Glutamatergic neuron (in vitro differentiated cells): ENCODE measurements around the gene HSD17B8. TPM values are rescaled to one million over a fixed set of nuclear protein-coding genes. Genes with fewer than 3 reads are reported as not detected.

ENCODE experiments used
- DNase-seq: peaks from one replicate; pipeline ENCODE4 v3.0.0; 2022
- H3K27ac Mint-ChIP-seq: one replicate; pipeline ENCODE4 v1.8.0; 2020; ENCODE audit warnings: mild to moderate bottlenecking, mixed read lengths, inconsistent platforms; ENCODE audit not compliant: unreplicated experiment
- H3K27me3 Mint-ChIP-seq: one replicate; pipeline ENCODE4 v1.8.0; 2020; ENCODE audit warnings: mild to moderate bottlenecking, moderate library complexity, mixed read lengths, inconsistent platforms; ENCODE audit not compliant: unreplicated experiment
- H3K36me3 Mint-ChIP-seq: one replicate; pipeline ENCODE4 v1.8.0; 2020; ENCODE audit warnings: mild to moderate bottlenecking, mixed read lengths, inconsistent platforms; ENCODE audit not compliant: unreplicated experiment
- H3K4me1 Mint-ChIP-seq: one replicate; pipeline ENCODE4 v1.8.0; 2020; ENCODE audit warnings: mild to moderate bottlenecking, low read depth, mixed read lengths, inconsistent platforms; ENCODE audit not compliant: unreplicated experiment
- H3K4me3 Mint-ChIP-seq: one replicate; pipeline ENCODE4 v1.8.0; 2020; ENCODE audit warnings: mild to moderate bottlenecking, mixed read lengths, inconsistent platforms; ENCODE audit not compliant: unreplicated experiment
- H3K9me3 Mint-ChIP-seq: one replicate; pipeline ENCODE4 v1.8.0; 2020; ENCODE audit warnings: mild to moderate bottlenecking, moderate library complexity, mixed read lengths, inconsistent platforms; ENCODE audit not compliant: unreplicated experiment
- CTCF ChIP-seq: fragments of 200-600 bp; sonication (generic); IDR thresholded peaks from one replicate; pipeline ENCODE4 v1.5.0; 2021; ENCODE audit not compliant: partially characterized antibody, unreplicated experiment
- total RNA-seq: library from RNA; stranded (reverse); fragmentation: NEBNext Ultra II Directional; extraction: Animal tissue kit (Norgen Biotek cat#: 25700); gene quantifications from one replicate; pipeline ENCODE4 v1.2.1, GENCODE V29; 2021; ENCODE audit not compliant: unreplicated experiment

HSD17B8 gene
- total RNA-seq, 1 donor from 2014 or later: 4.6 TPM

GRCh38 chr6:33165581-33166258 lies 38.7 kb upstream of the HSD17B8 start:
- H3K36me3 Mint-ChIP-seq: no peaks in the 10 kb centered on the region
- H3K4me3 Mint-ChIP-seq: no peak overlapping the region
- no peak overlapping the region for H3K27ac Mint-ChIP-seq
- no peak for TF ChIP-seq CTCF
- DNase-seq: no peak
- no peaks in the 10 kb centered on the region for H3K4me1 Mint-ChIP-seq
- H3K9me3 Mint-ChIP-seq: peaks cover 3% of the 10 kb centered on the region
- H3K27me3 Mint-ChIP-seq: peaks cover 10% of the 10 kb centered on the region

GRCh38 chr6:33166363-33166762 lies 38.1 kb upstream of the HSD17B8 start:
- Mint-ChIP-seq H3K27ac (no peak overlapping the region), H3K4me3 (no peak overlapping the region), H3K9me3 (peaks cover 3% of the 10 kb centered on the region), H3K27me3 (peaks cover 10% of the 10 kb centered on the region), H3K4me1 (no peaks in the 10 kb centered on the region), H3K36me3 (no peaks in the 10 kb centered on the region)
- TF ChIP-seq CTCF: no peak
- DNase-seq: no peak

GRCh38 chr6:33166811-33167210 lies 37.6 kb upstream of the HSD17B8 start:
- H3K9me3 Mint-ChIP-seq: peaks cover 3% of the 10 kb centered on the region
- no peaks in the 10 kb centered on the region for H3K4me1 Mint-ChIP-seq
- no peak for DNase-seq
- peaks cover 10% of the 10 kb centered on the region for H3K27me3 Mint-ChIP-seq
- no peak overlapping the region for H3K4me3 Mint-ChIP-seq
- H3K27ac Mint-ChIP-seq: no peak overlapping the region
- H3K36me3 Mint-ChIP-seq: no peaks in the 10 kb centered on the region
- TF ChIP-seq CTCF: no peak

GRCh38 chr6:33167374-33168283 lies 36.8 kb upstream of the HSD17B8 start:
- H3K9me3 Mint-ChIP-seq: no peaks in the 10 kb centered on the region
- TF ChIP-seq CTCF: no peak
- H3K36me3 Mint-ChIP-seq: no peaks in the 10 kb centered on the region
- H3K4me1 Mint-ChIP-seq: no peaks in the 10 kb centered on the region
- peaks cover 10% of the 10 kb centered on the region for H3K27me3 Mint-ChIP-seq
- H3K27ac Mint-ChIP-seq: no peak overlapping the region
- no peak for DNase-seq
- H3K4me3 Mint-ChIP-seq: no peak overlapping the region

- Mint-ChIP-seq H3K27me3 (peaks cover 10% of the 10 kb centered on the region), H3K27ac (no peak overlapping the region), H3K36me3 (no peaks in the 10 kb centered on the region), H3K4me3 (no peak overlapping the region), H3K4me1 (no peaks in the 10 kb centered on the region), H3K9me3 (no peaks in the 10 kb centered on the region)
- TF ChIP-seq CTCF: no peak
- no peak for DNase-seq
Measured at GRCh38 chr6:33168284-33168601, 36.2 kb upstream of the HSD17B8 start.
